Measurements from ENCODE around the gene GPATCH8.

GPATCH8 gene

GRCh38 chr17:44467108-44467507, 36.1 kb downstream of the GPATCH8 start:
- DNase-seq (ENCODE audit: low read depth), result no peak
- H3K4me3 ChIP-seq (ENCODE audit: low read length), result no peak overlapping the region
- no peak for TF ChIP-seq CTCF (conservative IDR thresholded peaks at IDR 0.05; ENCODE audit: low read length)

GRCh38 chr17:44466339-44466738, 36.9 kb downstream of the GPATCH8 start:
- no peak for TF ChIP-seq CTCF (conservative IDR thresholded peaks at IDR 0.05; ENCODE audit: low read length)
- H3K4me3 ChIP-seq (ENCODE audit: low read length), result no peak overlapping the region
- no peak for DNase-seq (ENCODE audit: low read depth)

GRCh38 chr17:44465897-44466296, 37.3 kb downstream of the GPATCH8 start:
- no peak for TF ChIP-seq CTCF (conservative IDR thresholded peaks at IDR 0.05; ENCODE audit: low read length)
- no peak overlapping the region for H3K4me3 ChIP-seq (ENCODE audit: low read length)
- no peak for DNase-seq (ENCODE audit: low read depth)

- no peak for TF ChIP-seq CTCF (conservative IDR thresholded peaks at IDR 0.05; ENCODE audit: low read length)
- H3K4me3 ChIP-seq (ENCODE audit: low read length), result no peak overlapping the region
- DNase-seq (ENCODE audit: low read depth), result no peak
Measured at GRCh38 chr17:44465276-44465675, 37.9 kb downstream of the GPATCH8 start.

GRCh38 chr17:44464037-44464436, 39.2 kb downstream of the GPATCH8 start:
- no peak overlapping the region for H3K4me3 ChIP-seq (ENCODE audit: low read length)
- no peak for TF ChIP-seq CTCF (conservative IDR thresholded peaks at IDR 0.05; ENCODE audit: low read length)
- DNase-seq (ENCODE audit: low read depth), result peak; percentile 55

GRCh38 chr17:44451832-44452231, 51.4 kb downstream of the GPATCH8 start:
- H3K4me3 ChIP-seq (ENCODE audit: low read length), result no peak overlapping the region
- TF ChIP-seq CTCF (conservative IDR thresholded peaks at IDR 0.05; ENCODE audit: low read length), result no peak
- DNase-seq (ENCODE audit: low read depth), result no peak

- no peak for DNase-seq (ENCODE audit: low read depth)
- H3K4me3 ChIP-seq (ENCODE audit: low read length), result no peak overlapping the region
- TF ChIP-seq CTCF (conservative IDR thresholded peaks at IDR 0.05; ENCODE audit: low read length), result no peak
Measured at GRCh38 chr17:44451016-44451627, 52.1 kb downstream of the GPATCH8 start.
